Measurements from ENCODE around the gene IPO11. TPM values are rescaled to one million over a fixed set of nuclear protein-coding genes. Genes with fewer than 3 reads are reported as not detected.

The IPO11 gene
- total RNA-seq (2022; extraction: Qiagen RNA extraction; ENCODE audit: low read depth), result 15.2 to 20.3 TPM (median 18.8 TPM) in 5 replicates

DNA sequence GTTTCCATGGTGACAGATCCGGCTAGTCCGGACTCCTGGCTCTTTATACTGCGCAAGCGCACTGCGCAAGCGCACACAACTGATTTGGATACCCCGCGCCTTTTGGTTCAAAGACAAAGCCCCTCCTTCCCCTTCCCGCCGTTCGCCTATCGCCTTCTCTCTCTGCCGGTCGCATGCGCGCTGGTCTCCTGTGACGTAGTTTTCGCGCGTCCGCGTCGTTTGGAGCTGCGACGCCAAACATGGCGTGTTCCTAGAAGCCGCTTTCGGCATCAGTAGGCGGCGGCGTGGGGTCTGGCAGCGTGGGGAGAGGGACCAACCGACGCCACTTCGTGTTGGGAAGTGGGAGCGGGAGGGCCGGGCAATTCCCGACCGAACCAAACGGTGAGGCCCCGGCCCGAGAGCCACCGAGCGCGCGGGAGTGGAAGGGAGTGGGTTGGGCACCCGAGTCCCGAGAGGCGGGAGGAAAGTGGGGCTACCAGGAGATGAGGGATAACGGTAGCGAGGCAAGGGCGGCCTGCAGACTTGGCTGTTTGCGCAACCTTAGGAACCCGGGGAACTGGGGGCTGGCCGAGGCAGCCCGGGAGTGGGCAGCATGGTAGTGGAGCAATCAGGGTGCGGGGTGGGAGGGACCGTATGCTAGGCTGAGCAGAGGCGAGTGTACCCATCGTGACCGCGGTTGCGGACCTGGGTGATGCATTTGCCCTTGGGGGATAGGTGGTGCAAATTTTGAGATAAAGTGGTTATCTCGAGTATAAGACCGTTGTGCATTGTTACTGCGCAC lies at the start of gene IPO11:
Gene IPO11 (plus strand): TSS at position 215 of the 781 bp plus-strand sequence. CDS start 24,517 bp downstream, outside the sequence.

DNA sequence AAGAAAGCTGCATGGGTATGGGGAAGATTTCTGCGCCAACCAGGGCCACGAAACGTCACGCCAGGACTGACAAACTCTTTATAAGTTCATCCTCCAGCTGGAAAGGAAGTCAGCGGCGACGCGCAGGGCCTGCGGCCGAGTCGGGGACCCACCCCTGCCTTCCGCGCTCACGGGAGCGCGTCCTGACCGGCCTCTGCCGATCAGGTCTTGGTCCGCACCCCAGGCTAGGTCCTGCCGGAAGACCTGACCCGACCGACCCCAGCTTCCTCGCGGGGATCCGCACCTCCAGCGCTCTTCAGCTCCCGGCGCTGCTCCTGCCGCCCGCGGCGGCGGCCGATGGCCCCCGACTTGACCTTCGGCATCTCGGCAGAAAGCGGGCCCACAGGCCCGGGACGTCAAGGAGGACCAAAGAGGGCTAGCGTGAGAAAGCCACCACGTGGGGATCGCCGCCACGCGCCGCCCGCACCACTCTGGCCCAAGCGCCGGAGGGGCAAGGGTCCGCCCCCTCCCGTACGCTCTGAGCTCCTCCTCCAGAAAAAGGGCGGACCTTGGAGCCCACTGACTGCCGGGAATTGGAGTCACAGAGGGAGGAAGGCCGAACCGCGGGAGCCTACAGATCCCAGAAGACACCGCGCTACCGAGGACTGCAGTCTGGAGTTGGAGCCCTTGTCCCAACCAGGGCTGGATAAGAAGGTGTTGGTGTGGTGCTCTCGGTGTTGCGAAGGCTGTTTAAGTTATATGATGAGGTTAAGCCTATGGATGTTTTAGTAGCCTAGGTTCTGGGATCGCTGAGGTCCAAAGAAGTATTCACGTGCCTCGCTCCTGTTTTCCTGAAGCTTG lies 8.9 kb upstream of the IPO11 start, which contains the start of gene DIMT1:
Gene DIMT1 (minus strand): TSS at position 495 of the 840 bp plus-strand sequence. CDS start 133 bp downstream, at position 362.

DNA sequence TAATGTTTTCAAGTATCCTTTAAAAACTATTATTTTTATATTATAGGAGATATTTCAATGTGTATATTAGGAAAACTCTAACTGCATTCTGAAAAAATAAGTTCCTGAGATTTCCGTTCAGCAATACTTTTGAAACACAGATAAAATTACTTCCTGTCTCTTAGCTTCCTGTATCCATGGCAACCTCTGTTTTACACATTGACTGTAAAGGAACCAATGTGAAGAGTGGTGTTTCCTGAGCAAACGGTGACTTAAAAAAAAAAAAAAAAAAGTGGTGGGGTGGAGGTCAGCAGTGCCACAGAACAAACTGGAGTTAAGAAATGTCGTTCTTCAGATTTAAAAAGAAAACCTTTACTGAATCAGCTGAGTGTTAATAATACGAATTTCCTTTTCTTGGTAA lies 166.0 kb downstream of the IPO11 start, which contains the start of gene LRRC70:
Gene LRRC70 (plus strand): TSS at position 280 of the 400 bp plus-strand sequence. CDS start 620 bp downstream, outside the sequence.

Other genes starting within 250 kb of the IPO11 start
- gene KIF2A, start 106.6 kb upstream of the IPO11 start, total RNA-seq (2022; extraction: Qiagen RNA extraction; ENCODE audit: low read depth), result 31.7 to 45.9 TPM (median 43.1 TPM) in 5 replicates
- gene DIMT1, start 8.9 kb upstream of the IPO11 start, total RNA-seq (2022; extraction: Qiagen RNA extraction; ENCODE audit: low read depth), result 43.7 to 49.8 TPM (median 45.1 TPM) in 5 replicates
- gene LRRC70, start 166.1 kb downstream of the IPO11 start, total RNA-seq (2022; extraction: Qiagen RNA extraction; ENCODE audit: low read depth), result 0.08 to 0.41 TPM (median 0.14 TPM) in 3 of 5 replicates, not detected in the others